OCI-LY7 (cell line): Measurements from ENCODE around the gene EIPR1.

Experiments used
- EZH2phosphoT487 ChIP-seq: fragments of 200-600 bp; sonication (generic); IDR thresholded peaks from 2 replicates; pipeline ENCODE4 v1.6.1; 2018; ENCODE audit warnings: low read depth, borderline replicate concordance, mild to moderate bottlenecking, mixed run types, antibody characterized with exemption, low read length, moderate library complexity, mixed read lengths
- TF ChIP-seq, protein P1 (sequence below): fragments of 200-600 bp; sonication (generic); conservative IDR thresholded peaks from 2 replicates; pipeline ENCODE4 v1.5.1; 2014; ENCODE audit warnings: mild to moderate bottlenecking, antibody characterized with exemption, low read length, moderate library complexity, mixed read lengths

- TF ChIP-seq, protein P1, sequence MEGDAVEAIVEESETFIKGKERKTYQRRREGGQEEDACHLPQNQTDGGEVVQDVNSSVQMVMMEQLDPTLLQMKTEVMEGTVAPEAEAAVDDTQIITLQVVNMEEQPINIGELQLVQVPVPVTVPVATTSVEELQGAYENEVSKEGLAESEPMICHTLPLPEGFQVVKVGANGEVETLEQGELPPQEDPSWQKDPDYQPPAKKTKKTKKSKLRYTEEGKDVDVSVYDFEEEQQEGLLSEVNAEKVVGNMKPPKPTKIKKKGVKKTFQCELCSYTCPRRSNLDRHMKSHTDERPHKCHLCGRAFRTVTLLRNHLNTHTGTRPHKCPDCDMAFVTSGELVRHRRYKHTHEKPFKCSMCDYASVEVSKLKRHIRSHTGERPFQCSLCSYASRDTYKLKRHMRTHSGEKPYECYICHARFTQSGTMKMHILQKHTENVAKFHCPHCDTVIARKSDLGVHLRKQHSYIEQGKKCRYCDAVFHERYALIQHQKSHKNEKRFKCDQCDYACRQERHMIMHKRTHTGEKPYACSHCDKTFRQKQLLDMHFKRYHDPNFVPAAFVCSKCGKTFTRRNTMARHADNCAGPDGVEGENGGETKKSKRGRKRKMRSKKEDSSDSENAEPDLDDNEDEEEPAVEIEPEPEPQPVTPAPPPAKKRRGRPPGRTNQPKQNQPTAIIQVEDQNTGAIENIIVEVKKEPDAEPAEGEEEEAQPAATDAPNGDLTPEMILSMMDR = no peak
- no peak for TF ChIP-seq EZH2phosphoT487
Measured at GRCh38 chr2:3139906-3140305, 237.7 kb downstream of the EIPR1 start.
